ENCODE data around the gene ASPHD2.

The ASPHD2 gene

DNA sequence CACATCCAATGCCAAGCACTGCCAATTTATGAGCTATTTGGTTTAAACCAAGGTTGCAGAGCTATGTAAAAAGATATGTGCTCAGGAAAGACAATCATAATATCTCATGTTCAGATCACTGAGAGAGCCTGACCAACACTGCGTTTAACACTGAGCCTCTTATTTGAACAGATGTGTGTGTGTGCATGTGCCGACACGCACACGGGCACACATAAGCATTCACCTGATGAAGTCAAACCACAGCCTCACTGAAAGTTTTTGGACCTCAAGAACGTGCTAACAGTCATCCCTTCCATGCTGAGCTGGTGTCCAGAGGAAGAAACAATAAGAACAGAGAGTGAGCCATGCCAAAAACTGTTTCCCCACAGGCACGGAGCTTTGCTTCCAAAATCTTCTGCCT is 31.1 kb downstream of the ASPHD2 start:
- Histone ChIP-seq H3K4me3 (ENCODE audit: low read depth, low read length) (no peak overlapping the region), H3K36me3 (ENCODE audit: control insufficient read depth in 2 of 2, insufficient read depth in 1 of 2, low read length in 2 of 2) (peaks cover 19 to 86% of the 10 kb centered on the region in 2 experiments), H3K9me3 (ENCODE audit: control insufficient read depth, insufficient read depth, low read depth, low read length) (no peaks in the 10 kb centered on the region), H3K27ac (ENCODE audit: extremely low read depth, low read depth, low read length) (no peak overlapping the region), H3K4me1 (ENCODE audit: control insufficient read depth, insufficient read depth, low read length) (no peaks in the 10 kb centered on the region; the same call in 1 of the 2 replicates)
- TF ChIP-seq ZNF548 (tag by site-specific recombination; IDR thresholded peaks at IDR 0.05) = no peak
- no peak for TF ChIP-seq SCRT2 (tag by site-specific recombination; IDR thresholded peaks at IDR 0.05)
- no peak for TF ChIP-seq ZNF624 (tag by site-specific recombination; IDR thresholded peaks at IDR 0.05)
- TF ChIP-seq, protein P1, sequence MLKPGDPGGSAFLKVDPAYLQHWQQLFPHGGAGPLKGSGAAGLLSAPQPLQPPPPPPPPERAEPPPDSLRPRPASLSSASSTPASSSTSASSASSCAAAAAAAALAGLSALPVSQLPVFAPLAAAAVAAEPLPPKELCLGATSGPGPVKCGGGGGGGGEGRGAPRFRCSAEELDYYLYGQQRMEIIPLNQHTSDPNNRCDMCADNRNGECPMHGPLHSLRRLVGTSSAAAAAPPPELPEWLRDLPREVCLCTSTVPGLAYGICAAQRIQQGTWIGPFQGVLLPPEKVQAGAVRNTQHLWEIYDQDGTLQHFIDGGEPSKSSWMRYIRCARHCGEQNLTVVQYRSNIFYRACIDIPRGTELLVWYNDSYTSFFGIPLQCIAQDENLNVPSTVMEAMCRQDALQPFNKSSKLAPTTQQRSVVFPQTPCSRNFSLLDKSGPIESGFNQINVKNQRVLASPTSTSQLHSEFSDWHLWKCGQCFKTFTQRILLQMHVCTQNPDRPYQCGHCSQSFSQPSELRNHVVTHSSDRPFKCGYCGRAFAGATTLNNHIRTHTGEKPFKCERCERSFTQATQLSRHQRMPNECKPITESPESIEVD (tag by site-specific recombination; IDR thresholded peaks at IDR 0.05) = no peak
- TF ChIP-seq ZNF140 (tag by site-specific recombination; IDR thresholded peaks at IDR 0.05) = no peak
- no peak for TF ChIP-seq ZNF114 (tag by site-specific recombination; IDR thresholded peaks at IDR 0.05)
- TF ChIP-seq ZBTB21 (tag by site-specific recombination; IDR thresholded peaks at IDR 0.05) = no peak
- no peak for TF ChIP-seq GLIS2 (tag by site-specific recombination; IDR thresholded peaks at IDR 0.05)
- no peak for TF ChIP-seq BCL11A (tag by site-specific recombination; IDR thresholded peaks at IDR 0.05; ENCODE audit: low read depth)
- no peak for TF ChIP-seq ZNF157 (tag by site-specific recombination; IDR thresholded peaks at IDR 0.05)
- TF ChIP-seq ZNF510 (tag by site-specific recombination; IDR thresholded peaks at IDR 0.05; ENCODE audit: insufficient replicate concordance) = no peak
- TF ChIP-seq, protein P2, sequence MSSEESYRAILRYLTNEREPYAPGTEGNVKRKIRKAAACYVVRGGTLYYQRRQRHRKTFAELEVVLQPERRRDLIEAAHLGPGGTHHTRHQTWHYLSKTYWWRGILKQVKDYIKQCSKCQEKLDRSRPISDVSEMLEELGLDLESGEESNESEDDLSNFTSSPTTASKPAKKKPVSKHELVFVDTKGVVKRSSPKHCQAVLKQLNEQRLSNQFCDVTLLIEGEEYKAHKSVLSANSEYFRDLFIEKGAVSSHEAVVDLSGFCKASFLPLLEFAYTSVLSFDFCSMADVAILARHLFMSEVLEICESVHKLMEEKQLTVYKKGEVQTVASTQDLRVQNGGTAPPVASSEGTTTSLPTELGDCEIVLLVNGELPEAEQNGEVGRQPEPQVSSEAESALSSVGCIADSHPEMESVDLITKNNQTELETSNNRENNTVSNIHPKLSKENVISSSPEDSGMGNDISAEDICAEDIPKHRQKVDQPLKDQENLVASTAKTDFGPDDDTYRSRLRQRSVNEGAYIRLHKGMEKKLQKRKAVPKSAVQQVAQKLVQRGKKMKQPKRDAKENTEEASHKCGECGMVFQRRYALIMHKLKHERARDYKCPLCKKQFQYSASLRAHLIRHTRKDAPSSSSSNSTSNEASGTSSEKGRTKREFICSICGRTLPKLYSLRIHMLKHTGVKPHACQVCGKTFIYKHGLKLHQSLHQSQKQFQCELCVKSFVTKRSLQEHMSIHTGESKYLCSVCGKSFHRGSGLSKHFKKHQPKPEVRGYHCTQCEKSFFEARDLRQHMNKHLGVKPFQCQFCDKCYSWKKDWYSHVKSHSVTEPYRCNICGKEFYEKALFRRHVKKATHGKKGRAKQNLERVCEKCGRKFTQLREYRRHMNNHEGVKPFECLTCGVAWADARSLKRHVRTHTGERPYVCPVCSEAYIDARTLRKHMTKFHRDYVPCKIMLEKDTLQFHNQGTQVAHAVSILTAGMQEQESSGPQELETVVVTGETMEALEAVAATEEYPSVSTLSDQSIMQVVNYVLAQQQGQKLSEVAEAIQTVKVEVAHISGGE (tag by site-specific recombination; conservative IDR thresholded peaks at IDR 0.05; ENCODE audit: low read depth) = no peak
- no peak for TF ChIP-seq ZNF221 (tag by site-specific recombination; IDR thresholded peaks at IDR 0.05; ENCODE audit: borderline replicate concordance)
- TF ChIP-seq, protein P3, sequence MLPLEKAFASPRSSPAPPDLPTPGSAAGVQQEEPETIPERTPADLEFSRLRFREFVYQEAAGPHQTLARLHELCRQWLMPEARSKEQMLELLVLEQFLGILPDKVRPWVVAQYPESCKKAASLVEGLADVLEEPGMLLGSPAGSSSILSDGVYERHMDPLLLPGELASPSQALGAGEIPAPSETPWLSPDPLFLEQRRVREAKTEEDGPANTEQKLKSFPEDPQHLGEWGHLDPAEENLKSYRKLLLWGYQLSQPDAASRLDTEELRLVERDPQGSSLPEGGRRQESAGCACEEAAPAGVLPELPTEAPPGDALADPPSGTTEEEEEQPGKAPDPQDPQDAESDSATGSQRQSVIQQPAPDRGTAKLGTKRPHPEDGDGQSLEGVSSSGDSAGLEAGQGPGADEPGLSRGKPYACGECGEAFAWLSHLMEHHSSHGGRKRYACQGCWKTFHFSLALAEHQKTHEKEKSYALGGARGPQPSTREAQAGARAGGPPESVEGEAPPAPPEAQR (tag by site-specific recombination; IDR thresholded peaks at IDR 0.05) = no peak
- CTCF ChIA-PET = interaction anchor here (0.7 to 10.4 kb wide), 26 partner anchors 8 to 453 kb away, joined by 3 to 267 read pairs (median 14); partner anchors contain the start of genes HPS4 and SRRD
- POLR2A ChIA-PET = no interaction called here

DNA sequence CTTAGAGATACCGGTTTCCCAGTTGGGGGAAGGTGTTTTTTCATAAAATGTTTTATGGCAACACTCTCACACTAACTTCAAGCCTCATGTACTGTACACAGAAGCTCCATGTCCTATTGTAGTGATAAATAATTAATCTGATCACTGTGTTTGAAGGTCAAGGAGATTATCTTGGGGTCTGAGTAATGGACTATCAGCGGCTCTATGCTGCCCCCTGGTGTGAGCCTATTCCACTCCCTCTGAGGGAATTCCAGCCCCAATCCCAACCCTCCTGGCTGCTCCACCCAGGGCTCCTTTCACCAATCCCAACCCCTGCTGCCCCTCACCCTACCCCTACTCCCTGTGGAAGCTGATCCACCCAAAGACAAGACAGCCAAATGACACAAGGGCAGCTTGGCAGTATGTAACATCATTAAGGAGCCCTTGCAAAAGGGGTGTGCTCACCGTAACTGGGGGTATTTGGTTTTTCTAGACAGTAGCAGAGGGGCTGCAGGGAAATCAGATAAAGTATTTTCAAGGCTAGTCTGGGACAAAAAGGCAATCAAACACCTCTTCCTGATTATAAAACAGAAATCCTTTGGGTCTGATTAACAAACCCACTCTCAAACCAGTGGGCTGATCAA is 32.2 kb downstream of the ASPHD2 start:
- Histone ChIP-seq H3K27ac (ENCODE audit: extremely low read depth, low read depth, low read length) (no peak overlapping the region), H3K4me1 (ENCODE audit: control insufficient read depth, insufficient read depth, low read length) (no peaks in the 10 kb centered on the region; the same call in 1 of the 2 replicates), H3K4me3 (ENCODE audit: low read depth, low read length) (no peak overlapping the region), H3K36me3 (ENCODE audit: control insufficient read depth in 2 of 2, insufficient read depth in 1 of 2, low read length in 2 of 2) (peaks cover 21 to 90% of the 10 kb centered on the region in 2 experiments), H3K9me3 (ENCODE audit: control insufficient read depth, insufficient read depth, low read depth, low read length) (no peaks in the 10 kb centered on the region)
- CTCF ChIA-PET = interaction anchor here (0.6 to 10.4 kb wide), 42 partner anchors 9 to 1200 kb away, joined by 3 to 267 read pairs (median 6); partner anchors contain the start of genes HPS4, SRRD and TFIP11
- POLR2A ChIA-PET = no interaction called here
- TF ChIP-seq ZNF654 (tag by site-specific recombination; IDR thresholded peaks at IDR 0.05; ENCODE audit: low read depth) = peak; percentile 53
- TF ChIP-seq, protein P4, sequence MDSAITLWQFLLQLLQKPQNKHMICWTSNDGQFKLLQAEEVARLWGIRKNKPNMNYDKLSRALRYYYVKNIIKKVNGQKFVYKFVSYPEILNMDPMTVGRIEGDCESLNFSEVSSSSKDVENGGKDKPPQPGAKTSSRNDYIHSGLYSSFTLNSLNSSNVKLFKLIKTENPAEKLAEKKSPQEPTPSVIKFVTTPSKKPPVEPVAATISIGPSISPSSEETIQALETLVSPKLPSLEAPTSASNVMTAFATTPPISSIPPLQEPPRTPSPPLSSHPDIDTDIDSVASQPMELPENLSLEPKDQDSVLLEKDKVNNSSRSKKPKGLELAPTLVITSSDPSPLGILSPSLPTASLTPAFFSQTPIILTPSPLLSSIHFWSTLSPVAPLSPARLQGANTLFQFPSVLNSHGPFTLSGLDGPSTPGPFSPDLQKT (IDR thresholded peaks at IDR 0.05; ENCODE audit: borderline replicate concordance, low read depth, low read length) = no peak
- TF ChIP-seq ZNF660 (tag by site-specific recombination; IDR thresholded peaks at IDR 0.05) = peak; percentile 40; the same call in 1 of the 2 replicates
- TF ChIP-seq, protein P5, sequence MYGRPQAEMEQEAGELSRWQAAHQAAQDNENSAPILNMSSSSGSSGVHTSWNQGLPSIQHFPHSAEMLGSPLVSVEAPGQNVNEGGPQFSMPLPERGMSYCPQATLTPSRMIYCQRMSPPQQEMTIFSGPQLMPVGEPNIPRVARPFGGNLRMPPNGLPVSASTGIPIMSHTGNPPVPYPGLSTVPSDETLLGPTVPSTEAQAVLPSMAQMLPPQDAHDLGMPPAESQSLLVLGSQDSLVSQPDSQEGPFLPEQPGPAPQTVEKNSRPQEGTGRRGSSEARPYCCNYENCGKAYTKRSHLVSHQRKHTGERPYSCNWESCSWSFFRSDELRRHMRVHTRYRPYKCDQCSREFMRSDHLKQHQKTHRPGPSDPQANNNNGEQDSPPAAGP (tag by site-specific recombination; IDR thresholded peaks at IDR 0.05) = no peak
- TF ChIP-seq ZNF549 (tag by site-specific recombination; IDR thresholded peaks at IDR 0.05) = no peak

All from HEK293 (cell line).